HL-60 (cell line): Measurements from ENCODE around the gene RPL26.

Experiments used
- DNase-seq, 2 experiments: peaks; one replicate each; pipeline ENCODE4 v3.0.0-alpha.2; 2010 to 2020; ENCODE audit warnings: low read depth in 1 of 2, low spot score in 1 of 2
- H3K27ac ChIP-seq: fragments of 250-450 bp; sonication (Bioruptor Pico); replicated peaks from 2 replicates; pipeline ENCODE4 v1.5.1; 2020; ENCODE audit warnings: mild to moderate bottlenecking, moderate library complexity
- H3K27me3 ChIP-seq: fragments of 250-450 bp; sonication (Bioruptor Pico); 2 replicates; pipeline ENCODE4 v1.5.1; 2021; ENCODE audit warnings: mild to moderate bottlenecking, moderate library complexity; ENCODE audit not compliant: insufficient read depth, poor library complexity, severe bottlenecking
- H3K4me3 ChIP-seq: replicated peaks from 2 replicates; pipeline ENCODE4 v1.5.1; 2011; ENCODE audit warnings: mild to moderate bottlenecking, control low read depth, low read length; ENCODE audit not compliant: insufficient read depth
- GABPA ChIP-seq: IDR thresholded peaks from 2 replicates; pipeline ENCODE4 v1.6.1; 2012; ENCODE audit warnings: low read depth
- POLR2AphosphoS5 ChIP-seq: IDR thresholded peaks from 2 replicates; pipeline ENCODE4 v1.6.1; 2012; ENCODE audit warnings: low read depth
- SPI1 ChIP-seq: IDR thresholded peaks from 2 replicates; pipeline ENCODE4 v1.6.1; 2012; ENCODE audit warnings: low read depth, mild to moderate bottlenecking, borderline replicate concordance
- TF ChIP-seq, protein P1 (sequence below): IDR thresholded peaks from one replicate; pipeline ENCODE4 v1.5.1; 2011; ENCODE audit warnings: low read length, control low read depth, inconsistent platforms; ENCODE audit not compliant: insufficient read depth
- TF ChIP-seq, protein P2 (sequence below): IDR thresholded peaks from 2 replicates; pipeline ENCODE4 v1.6.1; 2012; ENCODE audit warnings: low read depth; ENCODE audit not compliant: insufficient replicate concordance

The RPL26 gene

DNA sequence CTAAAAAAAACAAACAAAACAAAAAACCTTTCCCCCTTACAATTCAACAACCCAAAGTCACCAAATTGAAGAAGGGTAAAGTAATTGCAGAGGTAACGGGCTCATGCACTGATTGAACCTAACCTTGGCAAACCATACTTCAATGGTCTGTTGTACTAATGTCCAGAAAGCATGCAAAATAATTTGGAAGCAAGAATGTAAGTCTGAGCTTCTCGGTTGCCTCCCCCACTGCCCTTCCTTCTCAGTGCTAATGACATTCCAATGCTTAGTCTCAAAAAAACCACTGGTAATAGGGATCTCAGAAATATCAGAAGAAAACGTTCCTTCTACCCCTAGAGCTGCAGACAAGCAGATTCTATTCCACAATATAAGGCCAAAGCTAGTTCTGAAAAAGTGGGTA, 22.2 kb downstream of the RPL26 start:
- TF ChIP-seq, protein P1, sequence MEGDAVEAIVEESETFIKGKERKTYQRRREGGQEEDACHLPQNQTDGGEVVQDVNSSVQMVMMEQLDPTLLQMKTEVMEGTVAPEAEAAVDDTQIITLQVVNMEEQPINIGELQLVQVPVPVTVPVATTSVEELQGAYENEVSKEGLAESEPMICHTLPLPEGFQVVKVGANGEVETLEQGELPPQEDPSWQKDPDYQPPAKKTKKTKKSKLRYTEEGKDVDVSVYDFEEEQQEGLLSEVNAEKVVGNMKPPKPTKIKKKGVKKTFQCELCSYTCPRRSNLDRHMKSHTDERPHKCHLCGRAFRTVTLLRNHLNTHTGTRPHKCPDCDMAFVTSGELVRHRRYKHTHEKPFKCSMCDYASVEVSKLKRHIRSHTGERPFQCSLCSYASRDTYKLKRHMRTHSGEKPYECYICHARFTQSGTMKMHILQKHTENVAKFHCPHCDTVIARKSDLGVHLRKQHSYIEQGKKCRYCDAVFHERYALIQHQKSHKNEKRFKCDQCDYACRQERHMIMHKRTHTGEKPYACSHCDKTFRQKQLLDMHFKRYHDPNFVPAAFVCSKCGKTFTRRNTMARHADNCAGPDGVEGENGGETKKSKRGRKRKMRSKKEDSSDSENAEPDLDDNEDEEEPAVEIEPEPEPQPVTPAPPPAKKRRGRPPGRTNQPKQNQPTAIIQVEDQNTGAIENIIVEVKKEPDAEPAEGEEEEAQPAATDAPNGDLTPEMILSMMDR, result no peak
- TF ChIP-seq POLR2AphosphoS5 (no peak), SPI1 (no peak), GABPA (no peak)
- TF ChIP-seq, protein P2, sequence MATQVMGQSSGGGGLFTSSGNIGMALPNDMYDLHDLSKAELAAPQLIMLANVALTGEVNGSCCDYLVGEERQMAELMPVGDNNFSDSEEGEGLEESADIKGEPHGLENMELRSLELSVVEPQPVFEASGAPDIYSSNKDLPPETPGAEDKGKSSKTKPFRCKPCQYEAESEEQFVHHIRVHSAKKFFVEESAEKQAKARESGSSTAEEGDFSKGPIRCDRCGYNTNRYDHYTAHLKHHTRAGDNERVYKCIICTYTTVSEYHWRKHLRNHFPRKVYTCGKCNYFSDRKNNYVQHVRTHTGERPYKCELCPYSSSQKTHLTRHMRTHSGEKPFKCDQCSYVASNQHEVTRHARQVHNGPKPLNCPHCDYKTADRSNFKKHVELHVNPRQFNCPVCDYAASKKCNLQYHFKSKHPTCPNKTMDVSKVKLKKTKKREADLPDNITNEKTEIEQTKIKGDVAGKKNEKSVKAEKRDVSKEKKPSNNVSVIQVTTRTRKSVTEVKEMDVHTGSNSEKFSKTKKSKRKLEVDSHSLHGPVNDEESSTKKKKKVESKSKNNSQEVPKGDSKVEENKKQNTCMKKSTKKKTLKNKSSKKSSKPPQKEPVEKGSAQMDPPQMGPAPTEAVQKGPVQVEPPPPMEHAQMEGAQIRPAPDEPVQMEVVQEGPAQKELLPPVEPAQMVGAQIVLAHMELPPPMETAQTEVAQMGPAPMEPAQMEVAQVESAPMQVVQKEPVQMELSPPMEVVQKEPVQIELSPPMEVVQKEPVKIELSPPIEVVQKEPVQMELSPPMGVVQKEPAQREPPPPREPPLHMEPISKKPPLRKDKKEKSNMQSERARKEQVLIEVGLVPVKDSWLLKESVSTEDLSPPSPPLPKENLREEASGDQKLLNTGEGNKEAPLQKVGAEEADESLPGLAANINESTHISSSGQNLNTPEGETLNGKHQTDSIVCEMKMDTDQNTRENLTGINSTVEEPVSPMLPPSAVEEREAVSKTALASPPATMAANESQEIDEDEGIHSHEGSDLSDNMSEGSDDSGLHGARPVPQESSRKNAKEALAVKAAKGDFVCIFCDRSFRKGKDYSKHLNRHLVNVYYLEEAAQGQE, result no peak
- no peaks in the 10 kb centered on the region for H3K27me3 ChIP-seq
- DNase-seq, result no peak
- no peak overlapping the region for H3K27ac ChIP-seq
- no peak overlapping the region for H3K4me3 ChIP-seq

DNA sequence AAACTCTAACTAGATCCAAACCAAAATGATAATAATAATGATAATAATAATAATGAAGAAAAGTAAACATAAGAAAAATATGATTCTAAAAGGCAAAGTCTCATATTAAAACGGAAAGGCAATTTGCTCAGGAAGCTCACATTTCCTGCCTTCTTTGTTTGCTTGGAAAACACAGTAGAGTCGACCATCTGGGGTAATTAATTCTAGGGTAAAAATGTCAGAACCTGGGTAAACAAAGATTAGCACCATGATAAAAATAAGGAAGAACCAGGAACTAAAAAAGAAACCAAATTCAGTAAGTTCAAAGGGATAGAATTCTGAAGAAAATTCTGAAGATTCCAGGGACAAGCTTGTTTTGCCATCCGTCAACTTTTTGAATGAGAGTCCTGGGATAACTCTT, 22.7 kb downstream of the RPL26 start:
- TF ChIP-seq SPI1, result no peak
- no peak overlapping the region for H3K27ac ChIP-seq
- H3K4me3 ChIP-seq, result no peak overlapping the region
- DNase-seq, result no peak
- H3K27me3 ChIP-seq, result no peaks in the 10 kb centered on the region

DNA sequence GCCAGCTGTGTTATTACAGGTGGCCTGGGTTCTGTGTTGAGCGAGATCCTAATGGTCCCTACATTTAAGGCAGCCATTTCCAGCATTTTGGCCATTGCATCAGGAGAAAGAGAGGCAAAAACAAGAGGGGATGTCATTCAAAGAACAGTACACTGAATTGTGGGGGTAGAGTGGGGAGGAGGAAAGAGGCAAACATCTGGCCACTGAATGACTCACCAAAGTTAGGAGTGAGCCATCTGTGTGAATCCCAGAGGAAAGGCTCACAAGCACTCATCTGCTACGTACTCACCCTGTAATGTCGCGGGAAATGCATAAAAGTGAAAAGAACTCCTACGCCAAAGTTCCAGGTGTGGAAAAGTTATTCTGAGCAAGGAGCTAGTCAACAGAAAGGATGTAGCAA, 23.2 kb downstream of the RPL26 start:
- Histone ChIP-seq H3K27me3 (no peaks in the 10 kb centered on the region), H3K27ac (no peak overlapping the region), H3K4me3 (no peak overlapping the region)
- DNase-seq, result no peak
- TF ChIP-seq, protein P2, result no peak
- TF ChIP-seq GABPA (no peak), POLR2AphosphoS5 (no peak), SPI1 (no peak)
- TF ChIP-seq, protein P1, result no peak

DNA sequence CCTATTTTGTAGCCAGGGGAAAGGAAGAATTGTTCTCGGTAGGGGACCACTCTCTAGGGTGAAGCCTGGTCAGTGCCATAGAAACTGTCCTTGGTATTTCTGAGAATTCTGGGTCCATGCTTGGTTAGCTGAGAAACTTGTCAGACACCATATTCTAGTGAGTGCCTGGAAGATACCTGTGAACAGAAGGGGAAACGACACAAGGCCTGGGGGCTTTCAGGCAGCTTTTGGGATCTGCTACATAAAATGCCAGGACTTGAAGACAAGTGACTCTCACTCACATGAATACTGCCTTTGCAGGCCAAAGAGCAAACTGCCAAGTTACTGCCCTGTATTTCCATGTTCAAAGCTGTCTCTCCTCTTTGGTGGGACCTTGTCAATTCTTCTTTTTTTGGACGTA, 25.1 kb downstream of the RPL26 start:
- DNase-seq, result no peak
- H3K27ac ChIP-seq, result no peak overlapping the region

More for the DNA sequence above, 25.1 kb downstream of the RPL26 start:
- TF ChIP-seq GABPA, result no peak
- TF ChIP-seq POLR2AphosphoS5, result no peak
- no peak for TF ChIP-seq SPI1
- TF ChIP-seq, protein P1, result no peak
- TF ChIP-seq, protein P2, result no peak
- Histone ChIP-seq H3K27me3 (no peaks in the 10 kb centered on the region), H3K4me3 (no peak overlapping the region)
